ENCODE results near the gene ZNF385B.

ZNF385B gene

DNA sequence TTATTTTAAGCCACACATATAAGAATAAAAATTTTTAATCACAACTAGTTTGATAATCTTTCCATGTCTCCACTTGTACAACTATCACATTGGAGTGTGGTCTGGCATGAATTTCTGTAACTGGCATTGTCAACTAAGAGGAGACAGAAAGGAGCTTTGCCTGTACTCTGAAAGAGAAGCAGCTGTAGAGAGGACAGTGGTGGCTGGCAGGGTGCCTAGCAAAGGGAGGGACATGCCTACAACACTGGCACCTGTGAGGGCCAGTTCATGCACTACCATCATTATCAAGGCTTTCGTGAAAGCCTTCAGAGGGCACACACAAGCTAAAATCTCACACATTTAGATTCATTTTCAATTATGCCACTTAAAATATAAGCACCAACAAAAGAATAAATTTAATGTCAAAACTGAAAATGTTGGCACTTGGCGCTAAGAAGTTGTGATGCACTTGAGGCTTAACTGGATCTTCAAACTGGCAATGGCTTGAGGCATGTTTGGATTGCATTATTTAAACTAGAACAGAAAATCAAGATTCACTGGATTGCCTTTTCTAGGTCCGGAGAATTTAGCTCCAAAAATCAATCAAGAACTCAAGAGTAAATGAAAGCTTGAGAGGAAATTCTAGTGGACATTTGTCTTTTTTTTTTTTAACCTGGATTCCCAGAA is 238.6 kb downstream of the ZNF385B start:
- TF ChIP-seq, protein P1, sequence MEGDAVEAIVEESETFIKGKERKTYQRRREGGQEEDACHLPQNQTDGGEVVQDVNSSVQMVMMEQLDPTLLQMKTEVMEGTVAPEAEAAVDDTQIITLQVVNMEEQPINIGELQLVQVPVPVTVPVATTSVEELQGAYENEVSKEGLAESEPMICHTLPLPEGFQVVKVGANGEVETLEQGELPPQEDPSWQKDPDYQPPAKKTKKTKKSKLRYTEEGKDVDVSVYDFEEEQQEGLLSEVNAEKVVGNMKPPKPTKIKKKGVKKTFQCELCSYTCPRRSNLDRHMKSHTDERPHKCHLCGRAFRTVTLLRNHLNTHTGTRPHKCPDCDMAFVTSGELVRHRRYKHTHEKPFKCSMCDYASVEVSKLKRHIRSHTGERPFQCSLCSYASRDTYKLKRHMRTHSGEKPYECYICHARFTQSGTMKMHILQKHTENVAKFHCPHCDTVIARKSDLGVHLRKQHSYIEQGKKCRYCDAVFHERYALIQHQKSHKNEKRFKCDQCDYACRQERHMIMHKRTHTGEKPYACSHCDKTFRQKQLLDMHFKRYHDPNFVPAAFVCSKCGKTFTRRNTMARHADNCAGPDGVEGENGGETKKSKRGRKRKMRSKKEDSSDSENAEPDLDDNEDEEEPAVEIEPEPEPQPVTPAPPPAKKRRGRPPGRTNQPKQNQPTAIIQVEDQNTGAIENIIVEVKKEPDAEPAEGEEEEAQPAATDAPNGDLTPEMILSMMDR (conservative IDR thresholded peaks at IDR 0.05; ENCODE audit: control insufficient read depth, insufficient read depth, low read depth, low read length), result no peak
- no peak for DNase-seq (ENCODE audit: low read depth)
- no peak overlapping the region for H3K4me3 ChIP-seq (ENCODE audit: control insufficient read depth, low read depth, low read length)

DNA sequence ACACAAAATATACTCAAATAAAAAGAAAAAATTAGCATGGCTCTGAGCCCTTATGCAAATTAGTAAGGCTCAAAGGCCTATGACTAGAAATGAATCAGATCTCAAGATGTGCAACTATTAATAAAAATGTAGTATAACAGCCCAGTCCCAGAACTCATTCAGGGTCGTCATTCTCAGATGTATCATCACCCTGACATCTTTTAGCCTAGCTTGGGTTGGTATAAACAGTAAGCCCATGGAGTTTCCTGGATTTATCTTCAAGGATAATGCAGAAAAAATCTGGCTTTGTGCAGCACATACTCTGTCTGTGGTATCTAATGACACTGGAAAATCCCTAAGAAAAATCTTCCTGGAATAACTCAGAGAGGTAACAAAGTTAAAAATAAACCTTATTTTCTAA is 239.3 kb downstream of the ZNF385B start:
- peak; percentile 47 for DNase-seq (ENCODE audit: low read depth)
- TF ChIP-seq, protein P1 (conservative IDR thresholded peaks at IDR 0.05; ENCODE audit: control insufficient read depth, insufficient read depth, low read depth, low read length), result no peak

DNA sequence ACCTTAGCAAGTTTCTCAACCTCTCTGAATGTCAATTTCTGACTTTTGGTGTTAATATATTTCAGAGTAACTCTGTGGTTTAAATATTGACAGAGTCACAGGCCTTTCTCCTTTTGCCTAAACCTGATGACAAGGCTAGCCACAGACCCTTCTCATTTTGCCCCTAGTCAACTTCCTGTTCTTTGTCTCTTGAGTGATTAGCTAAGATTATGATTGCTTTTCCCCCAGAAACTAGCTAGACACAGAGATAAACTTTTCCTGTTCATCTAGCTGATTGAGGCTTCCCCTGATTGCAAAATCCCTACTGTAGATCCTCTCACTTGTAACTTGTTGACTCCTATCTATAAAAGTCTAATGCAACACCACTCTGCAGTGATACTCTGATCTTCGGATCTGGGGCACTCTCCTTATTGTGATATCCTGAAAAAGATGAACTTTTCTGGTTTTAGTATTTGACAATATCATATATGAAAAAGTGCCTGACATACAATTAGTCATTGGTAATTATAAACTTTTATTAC is 241.4 kb downstream of the ZNF385B start:
- H3K4me3 ChIP-seq (ENCODE audit: control insufficient read depth, low read depth, low read length), result no peak overlapping the region
- TF ChIP-seq, protein P1 (conservative IDR thresholded peaks at IDR 0.05; ENCODE audit: control insufficient read depth, insufficient read depth, low read depth, low read length), result no peak
- DNase-seq (ENCODE audit: low read depth), result no peak

More for the DNA sequence above, 239.3 kb downstream of the ZNF385B start:
- H3K4me3 ChIP-seq (ENCODE audit: control insufficient read depth, low read depth, low read length), result no peak overlapping the region

DNA sequence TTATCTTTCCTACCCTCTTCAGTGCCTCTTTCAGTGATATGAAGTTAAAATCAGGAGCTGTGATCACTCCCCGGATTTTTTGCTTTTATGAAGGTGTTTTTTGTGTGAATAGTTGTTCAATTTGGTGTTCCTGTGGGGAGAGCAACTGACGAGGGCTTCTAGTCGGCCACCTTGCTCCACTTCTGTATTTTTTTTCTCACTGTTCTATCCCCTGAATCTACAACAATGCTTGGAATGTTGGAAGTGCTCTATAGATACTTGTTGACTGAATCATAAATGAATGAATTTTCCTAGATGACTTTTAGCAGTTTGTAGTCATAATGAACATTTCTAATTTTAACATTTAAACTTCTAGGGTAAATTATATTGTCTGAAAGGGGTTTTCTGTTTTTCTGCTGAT is 247.3 kb downstream of the ZNF385B start:
- no peak overlapping the region for H3K4me3 ChIP-seq (ENCODE audit: control insufficient read depth, low read depth, low read length)
- TF ChIP-seq, protein P1 (conservative IDR thresholded peaks at IDR 0.05; ENCODE audit: control insufficient read depth, insufficient read depth, low read depth, low read length), result no peak
- DNase-seq (ENCODE audit: low read depth), result no peak

DNA sequence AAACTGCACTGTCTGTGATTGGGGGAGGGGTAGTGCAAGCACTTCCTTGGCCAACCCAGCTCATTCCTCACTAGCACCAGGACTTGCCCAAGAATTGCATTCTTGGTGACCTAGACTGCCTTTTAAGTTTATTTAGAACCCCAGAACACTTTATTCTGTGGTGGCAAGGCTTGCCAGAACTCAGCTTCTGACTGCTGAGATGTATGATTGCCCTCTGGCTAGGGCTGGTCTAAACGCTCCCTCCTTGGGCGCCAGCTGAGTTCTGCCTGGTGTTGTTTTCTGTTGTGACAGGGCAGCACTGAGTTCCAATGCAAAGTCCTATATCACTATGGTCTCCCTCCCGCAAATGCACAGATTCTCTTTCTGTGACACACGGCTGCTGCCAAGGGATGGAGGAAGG is 247.7 kb downstream of the ZNF385B start:
- H3K4me3 ChIP-seq (ENCODE audit: control insufficient read depth, low read depth, low read length), result no peak overlapping the region
- TF ChIP-seq, protein P1 (conservative IDR thresholded peaks at IDR 0.05; ENCODE audit: control insufficient read depth, insufficient read depth, low read depth, low read length), result no peak
- DNase-seq (ENCODE audit: low read depth), result no peak

DNA sequence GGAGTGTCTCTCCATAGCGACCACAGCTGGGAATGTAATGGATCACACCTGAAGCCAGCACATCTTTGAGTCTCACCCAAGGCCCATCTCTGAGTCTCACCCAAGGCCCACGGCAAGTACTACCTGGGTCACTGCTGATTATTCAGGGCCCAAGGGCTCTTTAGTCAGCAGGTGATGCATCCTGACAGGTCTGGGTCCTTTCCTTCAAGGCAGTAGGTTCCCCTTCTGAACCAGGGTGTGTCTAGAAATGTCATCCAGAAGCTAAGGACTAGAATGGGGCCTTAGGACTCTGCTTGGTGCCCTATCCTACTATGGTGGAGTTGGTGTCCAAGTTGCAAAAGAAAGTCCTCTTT is 248.1 kb downstream of the ZNF385B start:
- TF ChIP-seq, protein P1 (conservative IDR thresholded peaks at IDR 0.05; ENCODE audit: control insufficient read depth, insufficient read depth, low read depth, low read length), result no peak
- DNase-seq (ENCODE audit: low read depth), result no peak
- no peak overlapping the region for H3K4me3 ChIP-seq (ENCODE audit: control insufficient read depth, low read depth, low read length)
